ENCODE measurements around the gene CCL4L2.
"Not testable (repeated sequence)": the region's sequence is repeated elsewhere in the genome, so short reads cannot be mapped to it uniquely, and the experiment has no call there.

Gene CCL4L2

GRCh38 chr17:36221581-36222100 lies 10.8 kb downstream of the CCL4L2 start:
- DNase-seq (ENCODE audit: low read depth, low spot score), result not testable (repeated sequence)

- not testable (repeated sequence) for DNase-seq (ENCODE audit: low read depth, low spot score)
Measured at GRCh38 chr17:36222967-36223366, 12.1 kb downstream of the CCL4L2 start.

- not testable (repeated sequence) for DNase-seq (ENCODE audit: low read depth, low spot score)
Measured at GRCh38 chr17:36229644-36230043, 18.8 kb downstream of the CCL4L2 start.

GRCh38 chr17:36242046-36242445 lies 31.2 kb downstream of the CCL4L2 start:
- DNase-seq (ENCODE audit: low read depth, low spot score), result not testable (repeated sequence)

Data from iPS DF 19.7 (cell line).